GM18909 (cell line): ENCODE measurements around the gene NHEJ1.

Source experiments
- ATAC-seq: cut with Tn5 transposase; IDR thresholded peaks from one replicate; pipeline ENCODE4 v1.9.1; 2021; ENCODE audit warnings: mild to moderate bottlenecking; ENCODE audit not compliant: unreplicated experiment, poor library complexity

The NHEJ1 gene

DNA sequence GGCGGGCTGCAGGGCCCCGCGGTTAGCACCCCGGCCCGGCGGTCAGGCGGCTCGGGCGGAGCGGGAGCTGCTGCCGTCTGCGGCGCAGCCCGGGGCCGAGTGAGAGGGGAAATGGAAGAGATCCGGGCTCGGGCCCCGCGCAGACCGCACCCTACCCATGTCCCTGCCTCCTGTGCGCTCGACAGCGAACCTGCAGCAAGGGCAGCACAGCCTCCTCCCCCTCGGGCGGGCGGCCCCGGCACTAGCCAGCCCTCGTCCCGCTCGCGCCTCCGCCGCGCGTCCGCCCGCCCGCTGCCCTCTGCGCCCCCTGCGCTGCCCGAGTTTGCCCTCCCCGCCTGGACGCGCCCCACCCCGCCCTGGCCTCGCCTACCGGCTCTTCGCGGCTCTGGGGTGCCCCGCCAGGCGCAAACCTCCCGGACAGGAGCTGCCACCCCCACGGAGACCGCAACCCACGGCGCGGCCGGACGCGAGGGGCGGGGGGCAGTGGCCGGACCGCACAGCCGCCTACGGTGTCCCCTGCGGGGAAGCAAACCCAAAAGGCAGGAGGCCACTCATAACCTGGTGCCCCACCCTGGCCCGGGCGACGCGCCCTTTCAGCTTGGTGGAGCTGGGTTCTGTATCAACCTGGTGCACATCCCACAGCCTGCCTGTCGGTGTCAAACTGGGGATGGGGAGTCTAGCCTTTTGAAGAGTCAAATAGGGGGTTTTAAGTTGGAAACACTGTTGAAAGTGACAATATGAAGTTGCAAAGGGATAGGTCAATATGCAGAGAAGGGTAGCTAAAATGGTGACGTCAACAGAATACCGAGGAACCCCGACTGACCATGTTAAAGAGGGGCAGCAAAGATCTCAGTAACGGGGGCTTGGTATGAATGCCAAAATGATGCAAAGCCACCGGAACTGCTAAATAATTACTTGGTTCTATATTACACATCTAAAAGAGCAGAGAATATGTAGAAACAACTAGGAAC, 99.5 kb downstream of the NHEJ1 start, which contains the start of gene IHH:
IHH (minus strand) TSS at position 101 of the 971 bp plus-strand sequence. CDS start 454 bp downstream, outside the sequence.
- no peak for ATAC-seq

GRCh38 chr2:219059725-219060682, 100.6 kb downstream of the NHEJ1 start:
- ATAC-seq = no peak

GRCh38 chr2:219059375-219059724, 101.3 kb downstream of the NHEJ1 start:
- ATAC-seq = no peak

GRCh38 chr2:219058541-219059374, 101.9 kb downstream of the NHEJ1 start:
- no peak for ATAC-seq

DNA sequence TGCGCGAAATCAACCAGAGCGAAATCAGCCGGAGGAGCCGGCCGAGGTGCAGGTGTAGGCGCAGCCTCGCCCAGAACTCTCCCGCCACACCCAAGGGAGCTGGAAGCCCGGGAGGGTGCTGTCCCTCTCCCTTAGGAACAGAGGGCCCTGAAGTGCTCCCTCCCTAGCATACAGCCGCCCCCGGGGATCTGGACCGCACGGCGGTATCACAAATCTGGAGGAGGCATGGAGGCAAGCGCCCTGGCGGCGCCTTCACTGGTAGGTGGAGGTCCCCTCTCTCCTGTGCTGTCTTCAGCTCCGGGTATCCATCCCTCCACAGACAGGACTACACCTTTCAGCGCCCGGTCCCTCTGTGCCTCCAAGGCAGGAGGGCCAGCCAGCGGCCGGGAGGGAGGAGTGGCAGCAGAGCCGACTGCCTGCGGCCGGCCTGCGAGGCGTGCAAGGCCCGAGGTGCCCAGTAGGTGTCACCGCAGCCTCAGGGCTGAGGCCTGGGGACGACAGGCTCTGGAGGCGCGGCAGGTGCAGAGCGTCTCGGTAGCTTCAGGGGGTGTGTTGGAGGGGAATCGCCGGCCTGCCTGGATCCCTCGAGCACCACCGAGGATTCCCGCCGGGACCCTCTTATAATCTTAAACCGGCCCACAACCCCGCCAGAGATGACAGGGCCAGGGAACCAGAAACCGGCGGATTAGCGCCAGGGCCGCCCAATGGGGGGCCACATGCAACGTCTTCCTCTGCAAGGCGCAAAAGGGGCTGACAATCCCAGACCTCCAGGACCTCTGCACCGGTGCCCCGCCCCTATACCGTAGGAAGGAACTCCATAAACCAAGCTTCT, 102.7 kb downstream of the NHEJ1 start:
- ATAC-seq = peak; percentile 89

DNA sequence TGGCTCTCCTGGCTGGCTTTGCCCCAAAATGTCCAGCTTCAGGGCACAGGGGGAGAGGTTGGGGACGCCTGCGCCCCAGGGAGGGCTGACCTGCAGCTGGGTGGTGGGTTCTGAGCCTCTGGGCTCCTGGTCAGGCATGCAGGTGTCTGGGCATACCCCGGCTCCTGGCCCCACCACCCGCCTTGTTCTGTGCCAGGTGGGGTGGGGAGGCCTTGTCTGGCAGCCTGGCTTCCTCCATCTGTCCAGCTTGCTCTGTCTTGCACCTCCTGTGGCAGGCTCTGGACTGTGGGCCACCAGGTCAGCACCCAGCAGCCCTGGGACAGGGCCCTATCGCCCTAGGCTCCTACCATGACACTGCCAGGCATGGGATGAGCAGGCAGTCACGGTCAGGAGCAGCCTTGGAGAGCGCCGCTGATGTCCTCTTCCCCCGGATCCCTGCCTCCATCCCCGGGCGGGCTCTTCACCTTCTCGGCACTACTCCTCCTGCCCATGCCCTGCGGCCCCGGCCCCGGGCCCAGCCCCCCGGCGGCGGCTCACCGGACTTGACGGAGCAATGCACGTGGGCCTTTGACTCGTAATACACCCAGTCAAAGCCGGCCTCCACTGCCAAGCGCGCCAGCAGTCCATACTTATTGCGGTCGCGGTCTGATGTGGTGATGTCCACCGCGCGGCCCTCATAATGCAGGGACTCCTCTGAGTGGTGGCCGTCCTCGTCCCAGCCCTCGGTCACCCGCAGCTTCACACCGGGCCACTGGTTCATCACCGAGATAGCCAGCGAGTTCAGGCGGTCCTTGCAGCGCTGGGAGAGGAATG, 103.5 kb downstream of the NHEJ1 start:
- ATAC-seq = no peak

GRCh38 chr2:219056176-219056895, 104.3 kb downstream of the NHEJ1 start:
- no peak for ATAC-seq

DNA sequence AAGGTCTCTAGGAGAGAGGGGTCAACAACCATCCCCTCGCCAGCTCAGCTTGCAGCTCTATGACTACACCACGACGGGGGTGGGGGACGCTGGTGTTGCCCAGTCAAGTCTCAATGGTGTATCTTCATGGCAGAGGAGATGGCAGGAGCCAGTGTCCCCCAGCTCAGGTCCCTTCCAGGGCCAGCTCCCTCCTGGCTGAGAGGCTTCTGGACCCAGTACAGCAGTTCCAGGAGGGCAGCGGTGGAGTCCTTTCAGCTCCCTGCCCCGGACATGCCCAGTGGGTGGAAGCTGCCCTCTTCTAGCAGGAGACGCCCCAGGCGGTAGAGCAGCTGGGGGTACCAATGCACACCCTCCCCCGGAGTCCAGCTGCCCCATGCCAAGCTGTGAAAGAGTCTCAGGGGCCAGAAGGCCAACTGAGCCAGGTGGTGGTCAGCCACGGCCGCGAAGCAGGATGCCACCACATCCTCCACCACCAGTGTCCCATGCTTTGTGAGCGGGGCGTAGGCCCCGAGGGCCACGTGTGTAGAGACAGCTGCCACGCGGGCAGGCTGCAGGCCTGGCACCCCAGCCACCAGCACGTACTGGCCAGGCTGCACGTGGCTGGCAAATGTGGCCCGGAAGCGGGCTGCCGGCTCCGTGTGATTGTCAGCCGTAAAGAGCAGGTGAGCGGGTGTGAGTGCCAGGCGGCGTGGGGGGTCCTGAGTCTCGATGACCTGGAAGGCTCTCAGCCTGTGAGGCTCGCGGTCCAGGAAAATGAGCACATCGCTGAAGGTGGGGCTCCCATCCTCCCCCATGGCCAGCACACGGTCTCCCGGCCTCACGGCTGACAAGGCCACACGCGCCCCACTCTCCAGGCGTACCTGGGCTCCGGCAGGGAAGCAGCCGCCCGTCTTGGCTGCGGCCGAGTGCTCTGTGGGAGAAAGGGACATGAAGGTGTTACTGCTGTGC, 105.4 kb downstream of the NHEJ1 start:
- ATAC-seq = no peak

DNA sequence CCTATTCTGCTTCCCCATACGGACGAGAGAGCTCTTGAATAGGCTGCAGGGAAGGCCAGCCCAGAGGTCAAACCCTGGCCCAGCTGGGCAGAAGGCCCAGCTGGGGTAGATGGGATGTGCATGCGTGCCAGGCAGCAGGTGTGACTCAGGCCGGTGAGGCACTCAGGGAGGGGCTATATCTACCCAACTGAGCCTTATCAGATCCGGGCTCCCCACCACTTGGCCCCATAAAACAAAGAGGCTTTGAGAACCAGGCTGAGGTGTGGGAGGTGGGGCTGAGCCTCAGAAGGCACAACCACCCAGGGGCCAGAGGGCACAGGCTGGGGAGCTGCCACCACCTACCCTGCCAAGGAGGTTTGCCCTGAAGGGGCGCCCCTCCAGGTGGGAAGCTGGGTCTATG, 111.3 kb downstream of the NHEJ1 start:
- no peak for ATAC-seq

DNA sequence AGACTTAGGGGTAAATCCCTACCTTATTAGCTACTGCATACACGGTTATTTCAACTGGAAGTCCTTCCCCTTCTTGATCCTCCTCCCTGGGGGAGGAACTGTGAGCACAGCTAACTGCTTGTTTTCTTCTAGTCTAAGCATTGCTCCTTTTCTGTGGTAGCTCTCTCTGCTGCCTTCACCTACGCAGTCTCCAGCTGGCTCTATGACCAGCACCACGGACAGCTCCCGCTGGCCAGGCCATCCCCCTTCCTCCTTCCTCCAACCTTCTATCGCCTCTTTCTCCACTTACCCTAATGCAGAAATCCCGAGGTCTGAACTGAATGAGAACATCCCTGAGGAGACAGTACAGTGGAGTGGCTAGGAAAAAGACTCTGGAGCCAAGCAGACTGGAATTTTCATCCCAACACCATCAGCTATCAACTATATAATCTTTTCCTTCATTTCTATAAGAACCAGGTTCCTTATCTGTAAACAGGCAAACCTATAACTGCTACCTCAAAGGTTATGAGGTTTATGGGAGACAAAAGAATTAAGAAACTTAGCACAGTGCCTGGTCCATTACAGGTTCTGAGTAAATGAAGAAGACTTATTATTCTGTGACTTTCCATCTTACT, 114.6 kb downstream of the NHEJ1 start:
- ATAC-seq = no peak

DNA sequence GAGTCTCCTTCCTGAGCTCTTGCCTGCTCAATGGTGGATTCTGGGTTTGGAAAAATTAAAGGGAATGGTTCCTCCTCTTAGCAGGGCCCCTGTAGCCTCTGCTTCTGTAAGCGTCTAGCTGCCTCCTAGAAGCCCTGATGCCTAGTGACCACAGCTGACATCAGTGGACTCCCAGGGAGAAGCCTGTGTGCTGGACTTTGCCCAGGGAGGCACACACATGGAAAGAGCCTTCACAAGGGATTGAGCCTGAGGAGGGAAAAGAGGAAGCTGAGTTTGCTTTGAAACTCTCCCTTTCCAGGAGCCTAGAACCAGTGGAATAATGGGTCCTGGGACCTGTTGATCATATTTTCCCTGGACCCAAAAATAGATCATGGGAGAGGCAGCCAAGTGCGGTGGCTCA, 117.9 kb downstream of the NHEJ1 start:
- ATAC-seq = no peak

DNA sequence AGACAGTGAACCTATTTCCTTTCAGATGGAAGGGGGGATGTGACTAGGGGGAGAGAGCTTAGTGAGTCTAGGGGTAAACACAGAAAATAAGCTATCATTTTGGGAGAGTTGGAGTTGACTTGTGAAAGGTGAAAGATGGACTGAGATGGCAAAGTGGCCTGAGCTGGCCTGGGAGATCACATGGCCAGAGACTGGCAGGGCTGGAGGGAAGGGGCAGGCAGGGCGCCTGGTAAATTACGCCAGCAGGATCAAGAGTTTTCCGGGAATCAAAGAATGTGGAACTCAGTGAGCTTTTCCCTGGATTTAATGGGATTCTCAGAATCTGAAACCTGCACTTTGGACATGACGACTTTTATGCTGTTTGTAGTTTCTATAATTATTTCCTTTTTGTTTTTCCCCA, 118.5 kb downstream of the NHEJ1 start:
- ATAC-seq = no peak

GRCh38 chr2:219041252-219041651, 119.4 kb downstream of the NHEJ1 start, which contains the start of gene CFAP65:
Gene CFAP65, minus strand, starts transcription at chr2:219041516. Its CDS starts 2,468 bp downstream, at chr2:219039048.
- no peak for ATAC-seq

DNA sequence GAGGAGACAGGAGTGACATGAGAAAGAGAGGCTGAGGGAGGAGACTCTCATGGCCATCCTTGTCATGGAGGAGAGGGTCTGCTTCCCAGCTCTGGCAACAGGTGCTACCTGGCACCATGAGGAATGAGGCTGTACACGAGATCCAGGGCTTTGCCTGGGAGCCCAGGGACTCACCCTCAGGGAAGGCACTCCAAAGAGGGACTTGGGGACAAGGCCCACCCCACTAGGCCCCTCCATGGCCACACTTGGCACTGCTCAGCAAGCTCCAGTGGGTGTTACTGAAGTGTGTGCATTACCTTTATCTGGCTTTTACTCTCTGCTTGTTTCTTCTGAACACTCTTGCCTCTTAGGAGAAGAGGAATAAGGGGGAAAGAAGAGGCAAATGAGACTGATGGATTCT, 122.0 kb downstream of the NHEJ1 start:
- ATAC-seq = no peak

- no peak for ATAC-seq
These were observed 122.7 kb downstream of the NHEJ1 start for GRCh38 chr2:219037783-219038499.
